ENCODE data around the gene AIPL1. TPM values are rescaled to one million over a fixed set of nuclear protein-coding genes. Genes with fewer than 3 reads are reported as not detected.

The AIPL1 gene
- total and polyA plus RNA-seq, 2 of the 4 experiments (the other 2 are of a cell fraction): not detected

DNA sequence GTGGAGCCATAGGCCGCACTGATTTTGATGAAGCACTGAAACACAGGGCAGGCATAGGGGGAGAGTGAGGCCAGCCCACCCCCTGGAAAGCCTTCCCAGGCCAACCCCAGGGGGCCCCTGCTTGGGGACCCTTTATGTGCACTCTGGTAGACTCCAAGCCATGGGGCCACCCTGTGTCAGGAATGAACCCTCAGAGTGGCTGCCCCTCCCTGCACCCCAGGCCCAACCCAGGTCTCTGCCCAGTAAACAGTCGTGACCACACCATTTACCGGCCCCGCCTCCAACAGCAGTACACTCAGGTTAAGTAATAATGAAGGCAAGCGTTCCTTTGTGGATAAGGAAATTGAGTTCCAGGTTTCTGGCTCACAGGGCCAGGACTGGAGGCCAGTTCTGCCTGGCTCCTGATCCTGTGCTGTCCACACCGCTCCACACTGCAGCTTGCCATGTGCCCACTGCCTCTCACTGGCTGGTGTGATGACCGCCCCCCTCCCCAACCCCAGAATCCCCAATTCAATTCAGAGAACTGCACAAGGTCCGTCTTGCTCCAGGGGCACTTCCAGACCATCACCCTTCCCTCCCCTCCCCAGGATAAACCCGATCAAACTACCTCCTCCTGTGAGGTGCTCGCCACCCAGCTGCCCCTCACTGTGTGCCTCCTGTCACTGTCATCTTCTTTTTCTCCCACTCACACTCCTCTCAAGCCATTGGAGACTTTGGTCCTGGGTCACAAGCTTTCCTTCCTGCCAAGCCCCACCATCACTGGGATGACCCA, 23.0 kb upstream of the AIPL1 start:
- H3K9me3 ChIP-seq (ENCODE audit: control insufficient read depth, insufficient read depth, low read length): no peaks in the 10 kb centered on the region
- H4K91ac ChIP-seq (ENCODE audit: insufficient read depth, low read depth, low read length): no peak overlapping the region
- H3K4me3 ChIP-seq (ENCODE audit: insufficient read depth, low read depth, low read length): no peak overlapping the region
- in situ Hi-C loops (cut with MboI; ENCODE audit: low sequenced_read_pairs) (no loop called here), dilution Hi-C loops (cut with HindIII; ENCODE audit: low sequenced_read_pairs, unreplicated experiment) (no loop called here), intact Hi-C loops (cut with micrococcal nuclease) (no loop called here)
- ChIA-PET POLR2A (ENCODE audit: unreplicated experiment) (no interaction called here), CTCF (no interaction called here)
- no peaks in the 10 kb centered on the region for H3K36me3 ChIP-seq (ENCODE audit: control insufficient read depth, insufficient read depth, low read length)
- no peak overlapping the region for H3K23ac ChIP-seq (ENCODE audit: low read depth, low read length)
- no peaks in the 10 kb centered on the region for H3K27me3 ChIP-seq (ENCODE audit: control insufficient read depth, insufficient read depth, low read length)
- no peak overlapping the region for H3K9ac ChIP-seq (ENCODE audit: low read depth, low read length)
- H3K4me1 ChIP-seq (ENCODE audit: control insufficient read depth, insufficient read depth, low read length): peaks cover 11% of the 10 kb centered on the region
- no TSS peak for BruUV-seq (replicated peaks)
- no peaks in the 10 kb centered on the region for H4K20me1 ChIP-seq (ENCODE audit: insufficient read depth, low read length)
- peak overlapping the region; percentile 39 for H2BK5ac ChIP-seq (ENCODE audit: low read depth, low read length, poor library complexity, severe bottlenecking)
- no peak overlapping the region for H3K4me2 ChIP-seq (ENCODE audit: low read depth, low read length)
- H2AK5ac ChIP-seq (ENCODE audit: low read depth, low read length): peak overlapping the region; percentile 57
- DNase-seq: no peak
- peak overlapping the region; percentile 49 for H2BK120ac ChIP-seq (ENCODE audit: low read depth, low read length)
- no peak overlapping the region for H2BK15ac ChIP-seq (ENCODE audit: low read depth, low read length)
- H2BK20ac ChIP-seq (ENCODE audit: low read depth, low read length): peak overlapping the region; percentile 10; the same call in 1 of the 2 replicates
- no peak overlapping the region for H3K27ac ChIP-seq (ENCODE audit: insufficient read depth, low read length)
- H3K4ac ChIP-seq (ENCODE audit: low read depth, low read length): peak overlapping the region; percentile 8
- H3K18ac ChIP-seq (ENCODE audit: low read depth, low read length): no peak overlapping the region
- H3K9me1 ChIP-seq (ENCODE audit: insufficient read depth, low read length): peaks cover 9% of the 10 kb centered on the region
- no peak overlapping the region for H3K56ac ChIP-seq (ENCODE audit: extremely low read depth, insufficient read depth, low read length)
- H3K79me1 ChIP-seq (ENCODE audit: low read depth in 1 of 2, low read length in 2 of 2): no peaks in the 10 kb centered on the region
- no peak overlapping the region for H2AK9ac ChIP-seq (replicated peaks; ENCODE audit: low read depth, low read length, poor library complexity)
- no peak overlapping the region for H3K14ac ChIP-seq (replicated peaks; ENCODE audit: low read depth, low read length)
- TF ChIP-seq MAFK (IDR thresholded peaks at IDR 0.05; ENCODE audit: low read depth, low read length): no peak
- TF ChIP-seq, protein P1, sequence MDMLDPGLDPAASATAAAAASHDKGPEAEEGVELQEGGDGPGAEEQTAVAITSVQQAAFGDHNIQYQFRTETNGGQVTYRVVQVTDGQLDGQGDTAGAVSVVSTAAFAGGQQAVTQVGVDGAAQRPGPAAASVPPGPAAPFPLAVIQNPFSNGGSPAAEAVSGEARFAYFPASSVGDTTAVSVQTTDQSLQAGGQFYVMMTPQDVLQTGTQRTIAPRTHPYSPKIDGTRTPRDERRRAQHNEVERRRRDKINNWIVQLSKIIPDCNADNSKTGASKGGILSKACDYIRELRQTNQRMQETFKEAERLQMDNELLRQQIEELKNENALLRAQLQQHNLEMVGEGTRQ (IDR thresholded peaks at IDR 0.05; ENCODE audit: low read depth, low read length): no peak
- TF ChIP-seq POLR2A (IDR thresholded peaks at IDR 0.05; ENCODE audit: low read depth, low read length): no peak
- no peak for TF ChIP-seq FOS (IDR thresholded peaks at IDR 0.05; ENCODE audit: low read depth, low read length)
- TF ChIP-seq NFE2L2 (IDR thresholded peaks at IDR 0.05; ENCODE audit: low read depth, low read length): no peak
- TF ChIP-seq RCOR1 (IDR thresholded peaks at IDR 0.05; ENCODE audit: insufficient replicate concordance, low read length): no peak
- no peak for TF ChIP-seq BHLHE40 (IDR thresholded peaks at IDR 0.05; ENCODE audit: low read depth, low read length)
- WGBS, 2 experiments (ENCODE audit: extremely low coverage in 2 of 2, insufficient read length in 1 of 2): 70% methylated on average over 5 of the region's 10 CpGs; no CpG with 5 or more reads in 1 of the 2 experiments
- H2AFZ ChIP-seq (replicated peaks; ENCODE audit: low read length, poor library complexity): peak overlapping the region; percentile 0
- H4K5ac ChIP-seq (ENCODE audit: low read depth, low read length): no peak overlapping the region
- no peak overlapping the region for H4K8ac ChIP-seq (ENCODE audit: low read depth in 2 of 2, low read length in 2 of 2)
- no peak for ATAC-seq (ENCODE audit: low read depth)
